Omental fat pad (tissue), 4 donors: ENCODE data around the gene DNAJC5G. TPM values are rescaled to one million over a fixed set of nuclear protein-coding genes. Genes with fewer than 3 reads are reported as not detected.
"Not testable (repeated sequence)": the region's sequence is repeated elsewhere in the genome, so short reads cannot be mapped to it uniquely, and the experiment has no call there.

Experiments used
- ATAC-seq: fragments of 150-250 bp; one replicate; pipeline ENCODE4 v1.9.1; 2016; ENCODE audit warnings: mild to moderate bottlenecking, moderate library complexity; ENCODE audit not compliant: low FRiP score
- DNase-seq: peaks from one replicate; pipeline ENCODE4 v3.0.0-alpha.2; 2019; ENCODE audit warnings: low spot score
- total RNA-seq, 4 donors: library from RNA; depleted of rRNA; stranded (reverse); fragments of >200 nt; gene quantifications; one replicate each; pipeline ENCODE4 v1.1.0, GENCODE V29; 2016
- TF ChIP-seq, protein P1 (sequence below), 3 donors: fragments of 450-650 bp; IDR thresholded peaks; one replicate each; pipeline ENCODE4 v1.5.1; 2016 to 2017; ENCODE audit warnings: antibody characterized with exemption in 3 of 3, mild to moderate bottlenecking in 3 of 3, moderate library complexity in 2 of 3

The DNAJC5G gene
- total RNA-seq, 4 donors from 2014 or later: 0.79 TPM; not detected in 3

DNA sequence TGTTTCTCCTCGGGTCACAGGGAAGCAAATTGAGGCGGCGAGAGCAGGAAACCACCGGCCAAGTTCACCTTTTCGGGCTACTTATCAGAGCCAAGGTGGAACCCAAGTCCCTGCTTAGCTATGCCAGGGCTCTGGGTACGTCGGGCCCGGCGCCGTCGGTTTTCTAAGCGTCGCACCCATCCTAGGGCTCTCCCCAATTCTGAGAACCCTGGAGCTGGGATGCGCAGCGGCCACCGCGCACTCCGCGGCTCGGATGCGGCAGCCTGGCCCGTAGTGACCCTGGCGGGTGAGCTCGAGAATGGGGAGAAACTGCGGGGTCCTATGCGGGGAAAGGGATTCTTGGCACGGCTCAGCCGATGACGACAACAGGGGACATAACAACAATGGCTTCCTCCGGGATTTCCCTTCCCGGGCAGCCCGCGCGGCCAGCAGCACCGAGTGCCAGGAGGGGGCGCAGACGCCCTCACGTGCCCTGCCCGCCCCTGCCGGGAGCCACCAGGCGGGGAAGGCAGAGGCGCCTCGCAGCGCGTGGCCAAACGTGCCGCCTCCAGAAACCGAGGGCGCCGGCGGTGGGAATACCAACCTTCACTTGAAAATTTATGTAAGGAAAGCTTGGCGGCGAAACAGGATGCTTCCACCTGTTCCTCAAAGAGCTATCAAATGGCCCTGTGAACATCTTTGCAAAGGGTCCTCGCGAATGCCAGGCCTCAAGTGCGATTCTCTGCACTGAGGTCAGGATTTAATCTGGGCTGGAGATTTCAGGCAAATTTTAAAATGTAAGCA lies 10.3 kb upstream of the DNAJC5G start:
- ATAC-seq (no peak), DNase-seq (peak; percentile 30)
- TF ChIP-seq, protein P1, sequence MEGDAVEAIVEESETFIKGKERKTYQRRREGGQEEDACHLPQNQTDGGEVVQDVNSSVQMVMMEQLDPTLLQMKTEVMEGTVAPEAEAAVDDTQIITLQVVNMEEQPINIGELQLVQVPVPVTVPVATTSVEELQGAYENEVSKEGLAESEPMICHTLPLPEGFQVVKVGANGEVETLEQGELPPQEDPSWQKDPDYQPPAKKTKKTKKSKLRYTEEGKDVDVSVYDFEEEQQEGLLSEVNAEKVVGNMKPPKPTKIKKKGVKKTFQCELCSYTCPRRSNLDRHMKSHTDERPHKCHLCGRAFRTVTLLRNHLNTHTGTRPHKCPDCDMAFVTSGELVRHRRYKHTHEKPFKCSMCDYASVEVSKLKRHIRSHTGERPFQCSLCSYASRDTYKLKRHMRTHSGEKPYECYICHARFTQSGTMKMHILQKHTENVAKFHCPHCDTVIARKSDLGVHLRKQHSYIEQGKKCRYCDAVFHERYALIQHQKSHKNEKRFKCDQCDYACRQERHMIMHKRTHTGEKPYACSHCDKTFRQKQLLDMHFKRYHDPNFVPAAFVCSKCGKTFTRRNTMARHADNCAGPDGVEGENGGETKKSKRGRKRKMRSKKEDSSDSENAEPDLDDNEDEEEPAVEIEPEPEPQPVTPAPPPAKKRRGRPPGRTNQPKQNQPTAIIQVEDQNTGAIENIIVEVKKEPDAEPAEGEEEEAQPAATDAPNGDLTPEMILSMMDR (IDR thresholded peaks at IDR 0.05): no peak

DNA sequence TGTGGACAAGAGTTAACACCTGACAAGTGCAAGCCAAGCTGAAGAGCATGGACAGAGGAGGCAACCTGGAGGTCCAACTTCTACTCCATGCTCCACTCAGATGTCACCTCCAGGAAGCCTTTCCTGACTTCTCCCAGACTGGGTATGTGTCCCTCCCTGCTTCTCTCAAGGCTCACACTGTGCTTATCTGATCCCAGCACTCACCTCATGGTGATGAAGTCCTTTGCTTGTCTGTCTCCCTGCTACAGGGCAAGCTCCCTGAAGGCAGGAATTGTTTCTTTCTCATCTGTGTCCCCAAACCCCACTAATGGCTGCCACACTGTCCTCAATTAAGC lies 9.7 kb upstream of the DNAJC5G start:
- TF ChIP-seq, protein P1 (IDR thresholded peaks at IDR 0.05): no peak
- no peak for DNase-seq
- no peak for ATAC-seq

DNA sequence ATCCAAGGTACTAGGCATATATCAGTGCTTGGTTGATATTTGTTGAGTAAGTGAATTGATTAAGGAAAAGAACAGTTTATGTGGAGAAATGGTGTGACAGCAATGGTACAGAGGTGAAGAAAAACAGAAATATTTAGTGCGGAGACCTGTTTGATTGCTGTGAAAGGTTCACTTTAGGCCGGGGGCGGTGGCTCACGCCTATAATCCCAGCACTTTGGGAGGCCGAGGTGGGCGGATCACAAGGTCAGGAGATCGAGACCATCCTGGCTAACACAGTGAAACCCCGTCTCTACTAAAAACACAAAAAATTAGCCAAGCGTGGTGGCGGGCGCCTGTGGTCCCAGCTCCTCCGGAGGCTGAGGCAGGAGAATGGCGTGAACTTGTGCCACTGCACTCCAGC lies 6.9 kb upstream of the DNAJC5G start:
- ATAC-seq, DNase-seq: not testable (repeated sequence)

DNA sequence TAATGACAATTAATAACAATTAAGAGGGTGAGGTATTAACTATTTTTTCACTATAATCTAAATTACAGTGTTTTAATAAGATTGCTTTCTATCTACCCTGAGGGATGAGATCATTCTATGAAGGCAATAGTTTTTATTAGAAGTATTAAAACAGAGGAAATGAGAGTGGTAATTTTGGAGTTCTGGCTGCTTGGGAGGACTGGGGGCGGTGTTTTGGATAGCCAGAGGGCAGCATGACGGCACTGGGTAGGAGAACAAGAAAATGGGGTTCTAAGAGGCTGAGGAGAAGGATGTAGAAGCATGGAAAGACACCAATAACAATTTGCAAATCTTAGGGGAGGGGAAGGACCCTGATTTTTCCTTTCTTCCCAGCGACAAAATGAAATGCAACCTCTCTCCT lies 5.1 kb upstream of the DNAJC5G start:
- ATAC-seq (no peak), DNase-seq (no peak)
- TF ChIP-seq, protein P1 (IDR thresholded peaks at IDR 0.05): no peak

DNA sequence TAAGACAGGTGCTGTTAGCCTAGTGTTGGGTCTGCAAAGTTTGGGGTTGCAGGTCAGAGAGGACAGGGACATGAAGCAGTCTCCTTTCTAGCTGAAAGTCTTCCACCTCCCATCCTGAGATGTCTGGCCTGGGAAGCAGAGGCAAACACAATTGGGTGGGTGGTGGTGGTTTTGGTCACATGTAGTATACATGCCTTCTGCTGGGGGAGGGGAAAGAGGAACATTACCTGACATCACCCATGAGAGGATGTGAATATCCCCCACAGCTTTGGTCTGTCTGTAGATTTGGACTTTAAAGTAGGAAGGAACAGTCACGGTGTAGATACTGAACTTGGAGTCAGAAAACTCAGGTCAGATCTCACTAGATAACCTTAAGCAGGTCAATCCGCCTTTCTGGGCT lies 4.6 kb upstream of the DNAJC5G start:
- ATAC-seq (no peak), DNase-seq (no peak)
- TF ChIP-seq, protein P1 (IDR thresholded peaks at IDR 0.05): no peak

DNA sequence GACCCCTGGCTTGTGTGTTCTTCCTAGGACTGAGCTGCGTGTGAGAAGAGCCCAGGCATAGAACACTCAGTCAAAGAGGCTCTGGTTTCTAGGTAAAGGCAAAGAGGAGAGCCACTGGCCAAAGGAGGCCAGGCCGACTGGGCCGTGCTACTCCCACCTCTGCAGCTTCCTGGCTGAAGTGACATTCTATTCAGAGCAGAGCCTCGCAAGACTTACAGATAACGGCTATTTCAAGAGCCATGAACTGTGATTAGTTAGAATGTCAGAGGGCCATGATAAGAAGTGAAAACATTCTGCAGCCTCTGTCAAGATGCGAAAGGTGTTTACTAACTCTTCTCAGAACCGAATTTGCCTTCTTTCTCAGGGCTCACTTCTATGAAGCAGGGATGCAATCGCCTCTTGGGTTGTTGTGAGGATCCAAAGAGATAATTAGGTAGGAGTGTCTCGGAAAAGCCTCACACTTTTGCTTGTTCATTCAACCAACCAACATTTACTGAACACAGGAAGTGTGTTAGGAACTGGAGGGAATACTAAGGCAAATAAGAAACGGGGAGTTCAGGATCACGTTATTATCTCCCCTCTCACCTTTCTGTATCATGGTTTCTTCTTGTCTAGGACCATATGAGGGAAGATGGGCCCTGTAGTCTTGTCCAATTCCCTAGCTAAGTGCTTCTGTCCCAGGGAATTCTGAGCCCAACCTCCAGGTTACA lies 3.4 kb upstream of the DNAJC5G start:
- ATAC-seq (no peak), DNase-seq (no peak)
- TF ChIP-seq, protein P1 (IDR thresholded peaks at IDR 0.05): no peak

DNA sequence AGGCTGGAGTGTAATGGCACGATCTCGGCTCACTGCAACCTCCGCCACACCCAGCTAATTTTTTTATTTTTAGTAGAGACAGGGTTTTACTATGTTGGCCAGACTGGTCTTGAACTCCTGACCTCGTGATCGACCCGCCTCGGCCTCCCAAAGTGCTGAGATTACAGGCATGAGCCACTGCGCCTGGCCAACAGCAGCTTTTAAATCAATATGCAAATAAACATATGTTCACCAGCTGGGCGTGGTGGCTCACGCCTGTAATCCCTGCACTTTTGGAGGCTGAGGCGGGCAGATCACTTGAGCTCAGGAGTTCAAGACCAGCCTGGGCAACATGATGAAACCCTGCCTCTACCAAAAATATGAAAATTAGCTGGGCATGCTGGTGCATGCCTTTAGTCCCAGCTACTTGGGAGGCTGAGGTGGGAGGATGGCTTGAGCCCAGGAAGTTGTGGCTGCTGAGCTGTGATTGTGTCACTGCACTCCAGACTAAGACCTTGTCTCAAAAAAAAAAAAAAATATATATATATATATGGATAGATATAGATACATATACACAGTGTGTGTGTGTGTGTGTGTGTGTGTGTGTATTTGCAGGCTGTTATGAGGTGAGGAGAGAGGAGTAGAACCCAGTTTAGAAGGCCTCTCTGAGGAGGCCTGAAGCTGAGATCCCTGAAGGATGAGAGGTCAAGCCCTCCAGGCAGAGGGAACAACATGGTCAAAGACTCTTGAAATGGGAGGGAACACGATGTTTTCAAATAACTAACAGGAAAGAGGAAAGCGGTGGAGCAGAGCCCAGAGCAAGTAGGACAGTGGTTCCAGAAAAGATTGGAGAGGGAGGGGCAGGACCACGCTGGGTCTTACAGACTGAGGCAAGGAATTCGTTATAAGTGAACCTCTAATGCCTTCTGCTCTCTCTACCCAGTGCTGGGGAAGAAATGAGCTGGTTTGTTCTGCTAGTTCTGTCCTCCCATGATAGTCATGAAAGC lies 2.4 kb upstream of the DNAJC5G start:
- DNase-seq, ATAC-seq: not testable (repeated sequence)
